Tibial artery (tissue), 4 donors: Measurements from ENCODE around the gene SCYGR3.

Experiments
- DNase-seq, 2 donors: peaks; one replicate each; pipeline ENCODE4 v3.0.0-alpha.2; 2019
- H3K27ac ChIP-seq, 2 donors: fragments of 200-600 bp; sonication (generic) in 1 of 2; 1 replicate in 1 of 2; 2 replicates in 1 of 2; pipeline ENCODE4 v1.5.1; 2018 to 2019; ENCODE audit warnings: mild to moderate bottlenecking in 1 of 2
- H3K27me3 ChIP-seq, 2 donors: fragments of 200-600 bp; sonication (generic) in 1 of 2; one replicate each; pipeline versions ENCODE4 v1.5.1 to v1.6.0; 2016 to 2019
- H3K36me3 ChIP-seq, 3 donors: fragments of 200-600 bp; sonication (generic) in 2 of 3; one replicate each; pipeline ENCODE4 v1.5.1; 2016 to 2019; ENCODE audit warnings: mild to moderate bottlenecking in 2 of 3
- H3K4me1 ChIP-seq, 4 donors: fragments of 200-600 bp; sonication (generic) in 2 of 4; 1 replicate in 3 of 4; 2 replicates in 1 of 4; pipeline ENCODE4 v1.5.1; 2016 to 2019
- H3K4me3 ChIP-seq, 2 donors: fragments of 200-600 bp; sonication (generic) in 1 of 2; 1 replicate in 1 of 2; 2 replicates in 1 of 2; pipeline ENCODE4 v1.5.1; 2018 to 2019; ENCODE audit warnings: mild to moderate bottlenecking in 2 of 2
- H3K9me3 ChIP-seq, 3 donors: fragments of 200-600 bp; sonication (generic) in 1 of 3; one replicate each; pipeline ENCODE4 v1.5.1; 2016 to 2019
- intact Hi-C: fragments of 100-400 bp; cut with DNase I; formaldehyde crosslinking; loops from one replicate; pipeline ENCODE4 v1.15.0; 2023; ENCODE audit warnings: low total_unique reads
- TF ChIP-seq, protein P1 (sequence below), 2 experiments: fragments of 200-600 bp in 1 of 2; fragments of 450-650 bp in 1 of 2; IDR thresholded peaks; one replicate each; pipeline ENCODE4 v1.5.1; 2017 to 2019; ENCODE audit warnings: antibody characterized with exemption in 2 of 2, mild to moderate bottlenecking in 1 of 2, moderate library complexity in 1 of 2

The SCYGR3 gene

DNA sequence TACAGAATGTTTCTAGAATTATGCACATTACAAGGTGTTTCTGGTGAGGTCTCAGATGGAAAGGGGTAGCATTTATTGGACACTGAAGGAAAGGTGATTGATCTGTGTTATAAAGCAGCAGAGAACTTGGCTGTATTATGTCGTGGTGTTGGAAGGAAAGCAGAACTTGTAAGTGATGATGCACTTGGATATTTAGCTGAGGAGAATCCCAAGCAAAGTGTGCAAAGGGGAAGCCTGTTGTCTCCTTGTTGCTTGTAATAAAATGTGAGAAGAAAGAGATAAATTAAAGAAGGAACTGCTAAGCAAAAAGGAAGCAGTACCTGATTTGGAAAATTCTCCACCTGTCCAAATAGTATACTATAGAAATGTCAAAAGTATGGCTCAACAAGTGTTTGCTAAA lies 39.8 kb upstream of the SCYGR3 start:
- H3K4me1 ChIP-seq: peaks cover 0 to 8% (median 0%) of the 10 kb centered on the region in 4 donors
- H3K4me3 ChIP-seq: no peak overlapping the region
- TF ChIP-seq, protein P1, sequence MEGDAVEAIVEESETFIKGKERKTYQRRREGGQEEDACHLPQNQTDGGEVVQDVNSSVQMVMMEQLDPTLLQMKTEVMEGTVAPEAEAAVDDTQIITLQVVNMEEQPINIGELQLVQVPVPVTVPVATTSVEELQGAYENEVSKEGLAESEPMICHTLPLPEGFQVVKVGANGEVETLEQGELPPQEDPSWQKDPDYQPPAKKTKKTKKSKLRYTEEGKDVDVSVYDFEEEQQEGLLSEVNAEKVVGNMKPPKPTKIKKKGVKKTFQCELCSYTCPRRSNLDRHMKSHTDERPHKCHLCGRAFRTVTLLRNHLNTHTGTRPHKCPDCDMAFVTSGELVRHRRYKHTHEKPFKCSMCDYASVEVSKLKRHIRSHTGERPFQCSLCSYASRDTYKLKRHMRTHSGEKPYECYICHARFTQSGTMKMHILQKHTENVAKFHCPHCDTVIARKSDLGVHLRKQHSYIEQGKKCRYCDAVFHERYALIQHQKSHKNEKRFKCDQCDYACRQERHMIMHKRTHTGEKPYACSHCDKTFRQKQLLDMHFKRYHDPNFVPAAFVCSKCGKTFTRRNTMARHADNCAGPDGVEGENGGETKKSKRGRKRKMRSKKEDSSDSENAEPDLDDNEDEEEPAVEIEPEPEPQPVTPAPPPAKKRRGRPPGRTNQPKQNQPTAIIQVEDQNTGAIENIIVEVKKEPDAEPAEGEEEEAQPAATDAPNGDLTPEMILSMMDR (IDR thresholded peaks at IDR 0.05): no peak
- H3K27ac ChIP-seq: no peak overlapping the region
- intact Hi-C loops: no loop called here
- no peaks in the 10 kb centered on the region for H3K9me3 ChIP-seq
- no peaks in the 10 kb centered on the region for H3K27me3 ChIP-seq
- DNase-seq: no peak
- no peaks in the 10 kb centered on the region for H3K36me3 ChIP-seq

DNA sequence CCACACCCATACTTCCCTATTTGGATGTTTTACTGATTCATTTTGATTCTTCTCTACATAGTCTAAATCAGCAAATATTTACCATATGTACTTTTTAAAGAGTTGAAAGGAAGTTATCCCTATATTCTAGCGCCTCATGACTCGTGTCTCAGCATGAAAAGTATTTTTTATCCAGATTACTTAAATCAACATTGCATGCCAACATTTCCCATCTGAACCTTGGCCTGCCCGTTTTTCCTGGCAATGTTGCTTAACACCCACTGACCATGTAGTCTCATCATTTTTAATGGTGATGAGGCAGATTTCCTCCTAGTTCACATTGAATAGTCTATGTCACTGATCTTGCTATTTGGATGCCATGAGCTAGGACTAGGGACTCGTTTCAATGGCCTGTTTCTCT lies 38.8 kb upstream of the SCYGR3 start:
- intact Hi-C loops: no loop called here
- DNase-seq: no peak
- Histone ChIP-seq H3K27me3 (no peaks in the 10 kb centered on the region), H3K27ac (no peak overlapping the region), H3K9me3 (no peaks in the 10 kb centered on the region), H3K4me3 (no peak overlapping the region), H3K4me1 (peaks cover 0 to 8% (median 0%) of the 10 kb centered on the region in 4 donors), H3K36me3 (no peaks in the 10 kb centered on the region)
- TF ChIP-seq, protein P1 (IDR thresholded peaks at IDR 0.05): no peak

DNA sequence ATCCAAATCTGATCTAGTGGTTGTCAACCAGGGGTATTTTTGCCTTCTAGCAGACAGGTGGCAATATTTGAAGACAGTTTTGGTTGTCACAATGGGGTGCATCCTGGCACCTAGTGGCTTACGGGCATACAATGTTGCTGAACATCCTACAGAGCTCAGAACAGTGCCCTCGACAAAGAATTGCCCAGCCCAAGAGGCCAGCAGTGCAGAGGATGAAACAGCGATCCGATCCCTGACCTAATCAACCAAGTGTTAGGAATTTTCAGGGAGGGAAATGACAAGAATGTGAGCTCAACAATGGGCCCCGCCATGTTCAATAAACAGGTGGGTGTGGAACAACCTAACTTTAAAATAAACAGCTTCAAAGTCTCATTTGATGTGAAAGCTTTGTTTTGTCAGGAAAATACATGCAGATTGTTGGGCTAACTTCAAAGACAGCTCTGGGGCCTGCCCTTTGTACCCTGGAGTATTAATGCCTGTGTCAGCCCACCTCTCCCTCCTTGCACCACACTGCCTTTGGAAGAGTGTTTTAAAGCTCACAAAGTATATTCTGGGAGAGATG lies 29.4 kb upstream of the SCYGR3 start:
- intact Hi-C loops: no loop called here
- Histone ChIP-seq H3K27me3 (no peaks in the 10 kb centered on the region), H3K27ac (no peak overlapping the region), H3K36me3 (no peaks in the 10 kb centered on the region), H3K4me3 (no peak overlapping the region), H3K9me3 (no peaks in the 10 kb centered on the region), H3K4me1 (no peaks in the 10 kb centered on the region)
- TF ChIP-seq, protein P1 (IDR thresholded peaks at IDR 0.05): no peak
- no peak for DNase-seq

DNA sequence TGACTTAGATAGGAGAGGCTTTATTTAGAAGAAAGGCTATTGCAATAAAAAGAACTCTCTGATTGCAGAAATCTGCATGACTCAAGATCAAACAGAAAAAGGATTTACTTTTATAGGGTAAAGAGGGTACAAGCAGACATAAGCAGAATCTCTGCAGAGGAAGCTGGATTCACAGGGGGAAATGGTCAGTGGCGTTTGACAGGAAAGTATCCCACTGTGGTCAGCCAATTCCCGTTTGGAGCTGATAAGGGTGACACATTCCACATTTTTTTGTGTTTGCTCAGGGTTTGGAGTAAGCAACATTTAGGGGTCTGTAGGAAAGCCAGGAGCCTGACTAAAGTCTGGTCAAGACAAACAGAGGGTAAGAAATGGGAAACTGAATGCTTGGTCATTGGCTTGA lies 28.0 kb upstream of the SCYGR3 start:
- H3K4me1 ChIP-seq: no peaks in the 10 kb centered on the region
- H3K4me3 ChIP-seq: no peak overlapping the region
- intact Hi-C loops: no loop called here
- no peaks in the 10 kb centered on the region for H3K9me3 ChIP-seq
- no peaks in the 10 kb centered on the region for H3K27me3 ChIP-seq
- H3K36me3 ChIP-seq: no peaks in the 10 kb centered on the region
- TF ChIP-seq, protein P1 (IDR thresholded peaks at IDR 0.05): no peak
- no peak overlapping the region for H3K27ac ChIP-seq
- no peak for DNase-seq

DNA sequence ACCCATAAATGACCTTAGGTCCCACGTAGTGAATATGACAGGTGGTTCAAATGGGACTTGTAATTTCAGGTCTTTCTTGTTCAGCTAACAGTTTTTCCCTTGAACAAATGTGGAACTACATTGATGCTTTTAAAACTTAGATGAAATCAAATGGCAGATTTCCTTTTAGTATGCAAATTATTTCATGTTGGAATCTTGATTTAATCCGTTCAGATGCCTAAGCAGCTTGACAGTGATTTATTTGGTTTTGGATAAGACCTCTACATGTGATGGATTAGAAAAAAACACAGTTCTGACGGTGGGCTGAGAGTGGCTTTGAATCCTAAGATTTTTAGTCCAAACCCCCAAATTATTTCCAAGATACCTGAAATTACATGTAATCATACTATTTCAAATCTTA lies 19.6 kb upstream of the SCYGR3 start:
- DNase-seq: no peak
- H3K27me3 ChIP-seq: no peaks in the 10 kb centered on the region
- no peaks in the 10 kb centered on the region for H3K4me1 ChIP-seq
- no peak overlapping the region for H3K27ac ChIP-seq
- intact Hi-C loops: no loop called here
- TF ChIP-seq, protein P1 (IDR thresholded peaks at IDR 0.05): no peak
- H3K9me3 ChIP-seq: no peaks in the 10 kb centered on the region
- H3K4me3 ChIP-seq: no peak overlapping the region
- no peaks in the 10 kb centered on the region for H3K36me3 ChIP-seq

DNA sequence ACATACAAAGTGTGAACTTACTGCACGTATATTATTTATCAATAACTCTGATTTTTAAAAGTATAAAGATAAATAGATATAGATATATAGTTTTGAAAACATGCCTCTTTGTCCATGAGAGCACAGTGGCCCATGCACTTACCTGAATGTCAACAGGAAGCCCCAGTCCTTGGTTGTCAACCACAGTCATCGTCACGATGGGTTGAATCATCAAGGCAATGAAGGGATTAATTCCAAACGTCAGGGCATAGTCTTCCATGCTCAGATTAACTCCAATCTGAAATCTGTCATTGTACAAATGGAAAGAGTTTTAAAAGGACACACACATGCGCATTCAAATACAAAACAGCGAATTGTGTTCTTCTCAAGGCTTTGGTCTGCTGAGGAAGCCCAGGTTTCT lies 18.2 kb upstream of the SCYGR3 start:
- TF ChIP-seq, protein P1 (IDR thresholded peaks at IDR 0.05): no peak
- Histone ChIP-seq H3K4me1 (no peaks in the 10 kb centered on the region), H3K27ac (no peak overlapping the region), H3K9me3 (no peaks in the 10 kb centered on the region), H3K36me3 (no peaks in the 10 kb centered on the region), H3K4me3 (no peak overlapping the region), H3K27me3 (peaks cover 0 to 3% of the 10 kb centered on the region in 2 donors)
- intact Hi-C loops: no loop called here
- DNase-seq: no peak
